ENCODE results near the gene STX19. TPM values are rescaled to one million over a fixed set of nuclear protein-coding genes. Genes with fewer than 3 reads are reported as not detected.
"Not testable (repeated sequence)": the region's sequence is repeated elsewhere in the genome, so short reads cannot be mapped to it uniquely, and the experiment has no call there.

STX19 gene
- total and polyA plus RNA-seq, 2 experiments from 2014 or later, result 0.29 TPM; not detected in 1

GRCh38 chr3:94046533-94046932 is 18.1 kb upstream of the STX19 start:
- H3K36me3 ChIP-seq (ENCODE audit: insufficient read depth), result peaks cover 3% of the 10 kb centered on the region; the same call in 1 of the 2 replicates
- no peak for ATAC-seq
- no peaks in the 10 kb centered on the region for H4K20me1 ChIP-seq (replicated peaks; ENCODE audit: insufficient read depth)
- H3K4me2 ChIP-seq, result no peak overlapping the region
- H3K9me2 ChIP-seq (ENCODE audit: insufficient read depth), result no peaks in the 10 kb centered on the region
- H3K27ac ChIP-seq (ENCODE audit: low read depth), result no peak overlapping the region
- H3F3A ChIP-seq (replicated peaks; ENCODE audit: low read depth), result no peaks in the 10 kb centered on the region
- H3K27ac Mint-ChIP-seq, result no peak overlapping the region
- H3K4me3 Mint-ChIP-seq, result no peak overlapping the region
- no peak for DNase-seq (ENCODE audit: low spot score)
- H3K4me3 ChIP-seq, result no peak overlapping the region
- no peaks in the 10 kb centered on the region for H3K4me1 ChIP-seq (ENCODE audit: insufficient read depth)
- H3K9me3 Mint-ChIP-seq, result peaks cover 32% of the 10 kb centered on the region
- H2AFZ ChIP-seq, result no peak overlapping the region
- H3K4me1 Mint-ChIP-seq, result no peaks in the 10 kb centered on the region
- H3K27me3 Mint-ChIP-seq (ENCODE audit: insufficient read depth, low read depth, poor library complexity), result peaks cover 14% of the 10 kb centered on the region
- H3K27me3 ChIP-seq (ENCODE audit: insufficient read depth), result no peaks in the 10 kb centered on the region
- H3K36me3 Mint-ChIP-seq (ENCODE audit: low read depth), result peaks cover 38% of the 10 kb centered on the region
- H3K79me2 ChIP-seq (replicated peaks; ENCODE audit: insufficient read depth), result no peaks in the 10 kb centered on the region
- TF ChIP-seq CTCF (conservative IDR thresholded peaks at IDR 0.05; ENCODE audit: low read depth in 2 of 2) (no peak), ZNF114 (CRISPR knock-in tag; IDR thresholded peaks at IDR 0.05) (no peak), CREB1 (CRISPR knock-in tag; IDR thresholded peaks at IDR 0.05; ENCODE audit: low read depth) (no peak), NANOG (IDR thresholded peaks at IDR 0.05; ENCODE audit: borderline replicate concordance) (no peak), REST (IDR thresholded peaks at IDR 0.05; ENCODE audit: unreplicated experiment) (no peak), POLR2AphosphoS5 (IDR thresholded peaks at IDR 0.05; ENCODE audit: low read depth) (no peak)

GRCh38 chr3:94044100-94044936 is 15.9 kb upstream of the STX19 start:
- not testable (repeated sequence) for H4K20me1 ChIP-seq (replicated peaks; ENCODE audit: insufficient read depth); H3K4me1 Mint-ChIP-seq; H3F3A ChIP-seq (replicated peaks; ENCODE audit: low read depth); H3K4me3 Mint-ChIP-seq; H2AFZ ChIP-seq; H3K36me3 ChIP-seq (ENCODE audit: insufficient read depth); H3K4me2 ChIP-seq; H3K4me3 ChIP-seq; H3K27me3 ChIP-seq (ENCODE audit: insufficient read depth); H3K27ac Mint-ChIP-seq; H3K4me1 ChIP-seq (ENCODE audit: insufficient read depth); DNase-seq (ENCODE audit: low spot score); H3K27ac ChIP-seq (ENCODE audit: low read depth); H3K79me2 ChIP-seq (replicated peaks; ENCODE audit: insufficient read depth); H3K9me2 ChIP-seq (ENCODE audit: insufficient read depth); ATAC-seq
- peaks cover 14% of the 10 kb centered on the region for H3K27me3 Mint-ChIP-seq (ENCODE audit: insufficient read depth, low read depth, poor library complexity)
- peaks cover 42% of the 10 kb centered on the region for H3K36me3 Mint-ChIP-seq (ENCODE audit: low read depth)
- peaks cover 32% of the 10 kb centered on the region for H3K9me3 Mint-ChIP-seq
